ENCODE data around the gene DUSP6. TPM values are rescaled to one million over a fixed set of nuclear protein-coding genes. Genes with fewer than 3 reads are reported as not detected.
A peak's percentile ranks its signal among the peaks of the same experiment; 100 is the strongest.

Gene DUSP6
- total RNA-seq, 1 donor: 75.1 TPM

- no peak for DNase-seq (ENCODE audit: low read depth)
- no peak overlapping the region for H3K4me3 ChIP-seq (ENCODE audit: low read depth, low read length)
- TF ChIP-seq CTCF (IDR thresholded peaks at IDR 0.05; ENCODE audit: insufficient read depth, low read depth, low read length): no peak
Measured at GRCh38 chr12:89391726-89392336, 39.5 kb upstream of the DUSP6 start.

GRCh38 chr12:89390802-89391673 is 38.7 kb upstream of the DUSP6 start:
- no peak for TF ChIP-seq CTCF (IDR thresholded peaks at IDR 0.05; ENCODE audit: insufficient read depth, low read depth, low read length)
- H3K4me3 ChIP-seq (ENCODE audit: low read depth, low read length): no peak overlapping the region
- DNase-seq (ENCODE audit: low read depth): peak; percentile 88

GRCh38 chr12:89389755-89390661 is 37.7 kb upstream of the DUSP6 start:
- DNase-seq (ENCODE audit: low read depth): peak; percentile 85
- TF ChIP-seq CTCF (IDR thresholded peaks at IDR 0.05; ENCODE audit: insufficient read depth, low read depth, low read length): no peak
- no peak overlapping the region for H3K4me3 ChIP-seq (ENCODE audit: low read depth, low read length)

GRCh38 chr12:89386138-89386537 is 33.8 kb upstream of the DUSP6 start:
- no peak overlapping the region for H3K4me3 ChIP-seq (ENCODE audit: low read depth, low read length)
- DNase-seq (ENCODE audit: low read depth): no peak
- no peak for TF ChIP-seq CTCF (IDR thresholded peaks at IDR 0.05; ENCODE audit: insufficient read depth, low read depth, low read length)

- no peak for TF ChIP-seq CTCF (IDR thresholded peaks at IDR 0.05; ENCODE audit: insufficient read depth, low read depth, low read length)
- DNase-seq (ENCODE audit: low read depth): no peak
- no peak overlapping the region for H3K4me3 ChIP-seq (ENCODE audit: low read depth, low read length)
Measured at GRCh38 chr12:89384807-89385206, 32.5 kb upstream of the DUSP6 start.

DNA sequence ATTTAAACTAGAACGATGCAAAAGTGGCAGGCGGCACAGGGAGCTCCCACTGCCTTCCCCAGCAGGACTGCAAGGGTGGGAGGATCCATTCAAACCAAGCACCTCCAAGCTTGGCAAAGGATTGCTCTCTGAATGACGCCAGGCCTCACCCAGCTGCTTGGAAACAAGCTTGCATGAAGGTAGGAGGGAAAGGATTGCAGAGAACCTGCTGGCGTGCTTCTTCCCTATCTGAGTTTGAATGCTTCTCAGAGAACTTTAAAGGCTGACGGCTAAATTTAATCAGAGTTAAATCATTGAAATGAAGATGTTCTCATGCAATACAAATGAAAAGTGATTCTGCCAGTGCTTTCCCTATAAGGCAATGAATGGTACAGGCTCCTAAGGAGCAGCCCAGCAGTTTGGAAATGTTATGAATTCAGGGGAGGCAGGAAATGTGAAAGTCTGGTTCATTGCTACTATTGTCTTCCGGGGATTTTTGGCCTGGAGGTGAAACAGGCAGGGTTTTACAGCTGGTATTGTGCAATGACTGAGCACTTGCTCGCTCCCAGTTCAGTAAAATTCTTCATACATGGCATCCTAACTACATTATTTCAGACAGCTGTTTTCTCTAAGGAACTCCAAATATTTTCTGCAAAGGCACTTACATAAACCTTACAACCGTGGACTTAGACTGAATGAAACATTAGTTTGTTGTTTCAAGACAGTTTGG is 31.9 kb upstream of the DUSP6 start:
- peak; percentile 95 for DNase-seq (ENCODE audit: low read depth)
- no peak for TF ChIP-seq CTCF (IDR thresholded peaks at IDR 0.05; ENCODE audit: insufficient read depth, low read depth, low read length)
- H3K4me3 ChIP-seq (ENCODE audit: low read depth, low read length): no peak overlapping the region

All from fibroblast of villous mesenchyme (primary cell).